ENCODE data around the gene FGGY. TPM values are rescaled to one million over a fixed set of nuclear protein-coding genes. Genes with fewer than 3 reads are reported as not detected.
"Not testable (repeated sequence)": the region's sequence is repeated elsewhere in the genome, so short reads cannot be mapped to it uniquely, and the experiment has no call there.

The FGGY gene
- total and polyA plus RNA-seq, 4 donors, result 16.0 to 67.0 (median 43.4) TPM

GRCh38 chr1:59458884-59459283 lies 162.0 kb downstream of the FGGY start:
- H3K4me1 ChIP-seq (ENCODE audit: control insufficient read depth in 4 of 4, insufficient read depth in 4 of 4, low read length in 3 of 4), result peaks cover 5 to 14% (median 10%) of the 10 kb centered on the region in 4 donors
- no peaks in the 10 kb centered on the region for H3K9me3 ChIP-seq (ENCODE audit: control insufficient read depth in 4 of 4, low read length in 3 of 4)
- H3K9ac ChIP-seq (ENCODE audit: low read depth in 1 of 2, low read length in 2 of 2), result no peak overlapping the region
- no peaks in the 10 kb centered on the region for H3K27me3 ChIP-seq (ENCODE audit: control insufficient read depth in 4 of 4, insufficient read depth in 4 of 4, low read length in 3 of 4)
- H3K4me3 ChIP-seq (ENCODE audit: low read depth in 1 of 3, low read length in 3 of 3), result no peak overlapping the region
- TF ChIP-seq FOXA2 (IDR thresholded peaks at IDR 0.05) (no peak), ZBTB33 (IDR thresholded peaks at IDR 0.05) (no peak), GABPA (IDR thresholded peaks at IDR 0.05 in 1 of 2, conservative IDR thresholded peaks at IDR 0.05 in 1 of 2) (no peak), JUND (IDR thresholded peaks at IDR 0.05) (no peak), NR2F2 (IDR thresholded peaks at IDR 0.05) (no peak), HNF4G (IDR thresholded peaks at IDR 0.05) (no peak)
- DNase-seq (ENCODE audit: low spot score), result no peak
- no peaks in the 10 kb centered on the region for H3K36me3 ChIP-seq (ENCODE audit: control insufficient read depth in 4 of 4, insufficient read depth in 3 of 4, low read depth in 1 of 4, low read length in 3 of 4)
- WGBS, result 91% methylated on average over 2 of the region's 2 CpGs
- H3K27ac ChIP-seq (ENCODE audit: low read depth in 1 of 2, low read length in 2 of 2), result no peak overlapping the region

GRCh38 chr1:59462942-59463341 lies 166.0 kb downstream of the FGGY start:
- not testable (repeated sequence) for H3K27ac ChIP-seq (ENCODE audit: low read depth in 1 of 2, low read length in 2 of 2); H3K27me3 ChIP-seq (ENCODE audit: control insufficient read depth in 4 of 4, insufficient read depth in 4 of 4, low read length in 3 of 4); H3K9ac ChIP-seq (ENCODE audit: low read depth in 1 of 2, low read length in 2 of 2); H3K36me3 ChIP-seq (ENCODE audit: control insufficient read depth in 4 of 4, insufficient read depth in 3 of 4, low read depth in 1 of 4, low read length in 3 of 4); DNase-seq (ENCODE audit: low spot score); H3K4me3 ChIP-seq (ENCODE audit: low read depth in 1 of 3, low read length in 3 of 3); H3K9me3 ChIP-seq (ENCODE audit: control insufficient read depth in 4 of 4, low read length in 3 of 4); H3K4me1 ChIP-seq (ENCODE audit: control insufficient read depth in 4 of 4, insufficient read depth in 4 of 4, low read length in 3 of 4)
- WGBS, result 98% methylated on average over 2 of the region's 2 CpGs

- H3K4me1 ChIP-seq (ENCODE audit: control insufficient read depth in 4 of 4, insufficient read depth in 4 of 4, low read length in 3 of 4); H3K9ac ChIP-seq (ENCODE audit: low read depth in 1 of 2, low read length in 2 of 2); H3K27ac ChIP-seq (ENCODE audit: low read depth in 1 of 2, low read length in 2 of 2); H3K4me3 ChIP-seq (ENCODE audit: low read depth in 1 of 3, low read length in 3 of 3); H3K27me3 ChIP-seq (ENCODE audit: control insufficient read depth in 4 of 4, insufficient read depth in 4 of 4, low read length in 3 of 4); DNase-seq (ENCODE audit: low spot score); H3K9me3 ChIP-seq (ENCODE audit: control insufficient read depth in 4 of 4, low read length in 3 of 4); H3K36me3 ChIP-seq (ENCODE audit: control insufficient read depth in 4 of 4, insufficient read depth in 3 of 4, low read depth in 1 of 4, low read length in 3 of 4): not testable (repeated sequence)
These were observed 168.6 kb downstream of the FGGY start for GRCh38 chr1:59465478-59465877.

- Histone ChIP-seq H3K4me3 (ENCODE audit: low read depth in 1 of 3, low read length in 3 of 3) (no peak overlapping the region), H3K9ac (ENCODE audit: low read depth in 1 of 2, low read length in 2 of 2) (no peak overlapping the region), H3K4me1 (ENCODE audit: control insufficient read depth in 4 of 4, insufficient read depth in 4 of 4, low read length in 3 of 4) (no peaks in the 10 kb centered on the region), H3K36me3 (ENCODE audit: control insufficient read depth in 4 of 4, insufficient read depth in 3 of 4, low read depth in 1 of 4, low read length in 3 of 4) (peaks cover 0 to 2% (median 0%) of the 10 kb centered on the region in 4 donors), H3K27me3 (ENCODE audit: control insufficient read depth in 4 of 4, insufficient read depth in 4 of 4, low read length in 3 of 4) (no peaks in the 10 kb centered on the region), H3K9me3 (ENCODE audit: control insufficient read depth in 4 of 4, low read length in 3 of 4) (no peaks in the 10 kb centered on the region), H3K27ac (ENCODE audit: low read depth in 1 of 2, low read length in 2 of 2) (no peak overlapping the region)
- WGBS, result 100% methylated on average over 1 of the region's 1 CpG
- no peak for DNase-seq (ENCODE audit: low spot score)
- TF ChIP-seq CTCF (IDR thresholded peaks at IDR 0.05; ENCODE audit: low read depth, low read length, missing input control), result no peak
- no peak for TF ChIP-seq ZBTB33 (IDR thresholded peaks at IDR 0.05)
- TF ChIP-seq HNF4A (conservative IDR thresholded peaks at IDR 0.05), result peak; percentile 84 to 86
- peak; percentile 40 for TF ChIP-seq SP1 (IDR thresholded peaks at IDR 0.05)
- TF ChIP-seq RAD21 (IDR thresholded peaks at IDR 0.05), result peak; percentile 17 to 30
- TF ChIP-seq FOXA2 (IDR thresholded peaks at IDR 0.05), result peak; percentile 26
- peak in 1 of 2 donors; percentile 52 for TF ChIP-seq RXRA (IDR thresholded peaks at IDR 0.05)
- peak; percentile 47 for TF ChIP-seq HNF4G (IDR thresholded peaks at IDR 0.05)
- TF ChIP-seq YY1 (IDR thresholded peaks at IDR 0.05), result no peak
- peak; percentile 22 for TF ChIP-seq MAX (IDR thresholded peaks at IDR 0.05)
- no peak for TF ChIP-seq TAF1 (conservative IDR thresholded peaks at IDR 0.05)
- no peak for TF ChIP-seq JUND (IDR thresholded peaks at IDR 0.05)
These were observed 172.0 kb downstream of the FGGY start for GRCh38 chr1:59468828-59469428.

Data from liver (tissue), 9 donors.